Liver (tissue), 9 donors: ENCODE measurements around the gene TGM3. TPM values are rescaled to one million over a fixed set of nuclear protein-coding genes. Genes with fewer than 3 reads are reported as not detected.

Experiments
- DNase-seq: peaks from one replicate; pipeline ENCODE4 v3.0.0-alpha.2; 2017; ENCODE audit warnings: low spot score
- H3K27ac ChIP-seq, 2 donors: one replicate each; pipeline ENCODE4 v1.7.0; 2013; ENCODE audit warnings: inconsistent platforms in 2 of 2, low read length in 2 of 2, control low read depth in 1 of 2, low read depth in 1 of 2, mild to moderate bottlenecking in 1 of 2
- H3K27me3 ChIP-seq, 4 donors: one replicate each; pipeline versions ENCODE4 v1.6.1 to v1.7.0; 2013; ENCODE audit warnings: low read length in 3 of 4, inconsistent platforms in 1 of 4, mild to moderate bottlenecking in 1 of 4, moderate library complexity in 1 of 4; ENCODE audit not compliant: control insufficient read depth in 4 of 4, insufficient read depth in 4 of 4
- H3K36me3 ChIP-seq, 4 donors: one replicate each; pipeline versions ENCODE4 v1.6.1 to v1.7.0; 2013; ENCODE audit warnings: low read length in 3 of 4, mild to moderate bottlenecking in 3 of 4, low read depth in 1 of 4, moderate library complexity in 1 of 4; ENCODE audit not compliant: control insufficient read depth in 4 of 4, insufficient read depth in 3 of 4
- H3K4me1 ChIP-seq, 4 donors: one replicate each; pipeline versions ENCODE4 v1.6.1 to v1.7.0; 2013; ENCODE audit warnings: low read length in 3 of 4, mild to moderate bottlenecking in 3 of 4, moderate library complexity in 1 of 4; ENCODE audit not compliant: control insufficient read depth in 4 of 4, insufficient read depth in 4 of 4
- H3K4me3 ChIP-seq, 3 donors: one replicate each; pipeline versions ENCODE4 v1.6.1 to v1.7.0; 2013; ENCODE audit warnings: low read length in 3 of 3, control low read depth in 1 of 3, low read depth in 1 of 3, mild to moderate bottlenecking in 1 of 3
- H3K9ac ChIP-seq, 2 donors: one replicate each; pipeline ENCODE4 v1.7.0; 2013; ENCODE audit warnings: low read length in 2 of 2, mild to moderate bottlenecking in 2 of 2, moderate library complexity in 2 of 2, control low read depth in 1 of 2, low read depth in 1 of 2
- H3K9me3 ChIP-seq, 4 donors: one replicate each; pipeline versions ENCODE4 v1.6.1 to v1.7.0; 2013; ENCODE audit warnings: low read length in 3 of 4; ENCODE audit not compliant: control insufficient read depth in 4 of 4
- CTCF ChIP-seq: fragments of 150-350 bp; IDR thresholded peaks from 2 replicates; pipeline ENCODE4 v1.5.1; 2017; ENCODE audit warnings: improper control_type of control experiment, low read depth, low read length; ENCODE audit not compliant: missing input control
- EGR1 ChIP-seq, 2 donors: IDR thresholded peaks; 2 replicates each; pipeline ENCODE4 v1.6.1; 2016 to 2018; ENCODE audit warnings: antibody characterized with exemption in 2 of 2, low read depth in 2 of 2
- FOXA1 ChIP-seq: IDR thresholded peaks from 2 replicates; pipeline ENCODE4 v1.6.1; 2016; ENCODE audit warnings: antibody characterized with exemption
- FOXA2 ChIP-seq: IDR thresholded peaks from 2 replicates; pipeline ENCODE4 v1.6.1; 2016; ENCODE audit warnings: antibody characterized with exemption
- GABPA ChIP-seq, 2 donors: IDR thresholded peaks in 1 of 2; conservative IDR thresholded peaks in 1 of 2; 2 replicates each; pipeline ENCODE4 v1.6.1; 2016; ENCODE audit warnings: antibody characterized with exemption in 2 of 2, mild to moderate bottlenecking in 1 of 2, moderate library complexity in 1 of 2
- HNF4A ChIP-seq, 2 donors: conservative IDR thresholded peaks; 2 replicates each; pipeline ENCODE4 v1.6.1; 2016; ENCODE audit warnings: antibody characterized with exemption in 2 of 2, mild to moderate bottlenecking in 2 of 2
- HNF4G ChIP-seq: IDR thresholded peaks from 2 replicates; pipeline ENCODE4 v1.6.1; 2016; ENCODE audit warnings: antibody characterized with exemption
- JUND ChIP-seq, 2 donors: IDR thresholded peaks; 2 replicates each; pipeline ENCODE4 v1.6.1; 2016; ENCODE audit warnings: antibody characterized with exemption in 2 of 2
- MAX ChIP-seq: IDR thresholded peaks from 2 replicates; pipeline ENCODE4 v1.6.1; 2016; ENCODE audit warnings: antibody characterized with exemption
- NR2F2 ChIP-seq: IDR thresholded peaks from 2 replicates; pipeline ENCODE4 v1.6.1; 2016; ENCODE audit warnings: antibody characterized with exemption
- RAD21 ChIP-seq, 2 donors: IDR thresholded peaks; 2 replicates each; pipeline ENCODE4 v1.6.1; 2016; ENCODE audit warnings: antibody characterized with exemption in 2 of 2, mild to moderate bottlenecking in 2 of 2
- RXRA ChIP-seq, 2 donors: IDR thresholded peaks; 2 replicates each; pipeline ENCODE4 v1.6.1; 2017 to 2018; ENCODE audit warnings: antibody characterized with exemption in 2 of 2, mild to moderate bottlenecking in 1 of 2
- SP1 ChIP-seq: IDR thresholded peaks from 2 replicates; pipeline ENCODE4 v1.6.1; 2018; ENCODE audit warnings: antibody characterized with exemption, mild to moderate bottlenecking
- TAF1 ChIP-seq: conservative IDR thresholded peaks from 2 replicates; pipeline ENCODE4 v1.6.1; 2016; ENCODE audit warnings: antibody characterized with exemption, mild to moderate bottlenecking
- YY1 ChIP-seq: IDR thresholded peaks from 2 replicates; pipeline ENCODE4 v1.6.1; 2016; ENCODE audit warnings: antibody characterized with exemption, mild to moderate bottlenecking
- WGBS: extraction: QIAGEN DNeasy Blood & Tissue Kit; methylation state at CpG from one replicate; pipeline ENCODE4 v1.1.7; 2013; 5-methylcytosine and 5-hydroxymethylcytosine counted together
- polyA plus RNA-seq, 2 donors: library from polyadenylated mRNA; stranded (reverse) in 1 of 2; unstranded in 1 of 2; fragments of 200-250 nt in 1 of 2; fragments of >200 nt in 1 of 2; fragmentation: Nextera tagmentation in 1 of 2; extraction: Ambion mirVana in 1 of 2; gene quantifications; one replicate each; pipeline versions ENCODE4 v1.2.1 to v1.2.3, GENCODE V29; 2013 to 2015
- total RNA-seq, 2 donors: library from RNA; depleted of rRNA; stranded (reverse); fragments of >200 nt; gene quantifications; one replicate each; pipeline ENCODE4 v1.2.3, GENCODE V29; 2014
- TF ChIP-seq, protein P1 (sequence below): IDR thresholded peaks from 2 replicates; pipeline ENCODE4 v1.6.1; 2016; ENCODE audit warnings: antibody characterized with exemption
- TF ChIP-seq, protein P2 (sequence below): IDR thresholded peaks from 2 replicates; pipeline ENCODE4 v1.6.1; 2016; ENCODE audit warnings: antibody characterized with exemption
- TF ChIP-seq, protein P3 (sequence below): IDR thresholded peaks from 2 replicates; pipeline ENCODE4 v1.6.1; 2016; ENCODE audit warnings: antibody characterized with exemption, mild to moderate bottlenecking
- donor health status: healthy.
- donor health status: healthy.
- donor health status: healthy.
- donor health status: healthy.
- donor health status: healthy.

The TGM3 gene
- total and polyA plus RNA-seq, 4 donors = 0.05 to 0.28 (median 0.08) TPM; not detected in 1

- TF ChIP-seq, protein P1, sequence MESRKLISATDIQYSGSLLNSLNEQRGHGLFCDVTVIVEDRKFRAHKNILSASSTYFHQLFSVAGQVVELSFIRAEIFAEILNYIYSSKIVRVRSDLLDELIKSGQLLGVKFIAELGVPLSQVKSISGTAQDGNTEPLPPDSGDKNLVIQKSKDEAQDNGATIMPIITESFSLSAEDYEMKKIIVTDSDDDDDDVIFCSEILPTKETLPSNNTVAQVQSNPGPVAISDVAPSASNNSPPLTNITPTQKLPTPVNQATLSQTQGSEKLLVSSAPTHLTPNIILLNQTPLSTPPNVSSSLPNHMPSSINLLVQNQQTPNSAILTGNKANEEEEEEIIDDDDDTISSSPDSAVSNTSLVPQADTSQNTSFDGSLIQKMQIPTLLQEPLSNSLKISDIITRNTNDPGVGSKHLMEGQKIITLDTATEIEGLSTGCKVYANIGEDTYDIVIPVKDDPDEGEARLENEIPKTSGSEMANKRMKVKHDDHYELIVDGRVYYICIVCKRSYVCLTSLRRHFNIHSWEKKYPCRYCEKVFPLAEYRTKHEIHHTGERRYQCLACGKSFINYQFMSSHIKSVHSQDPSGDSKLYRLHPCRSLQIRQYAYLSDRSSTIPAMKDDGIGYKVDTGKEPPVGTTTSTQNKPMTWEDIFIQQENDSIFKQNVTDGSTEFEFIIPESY = no peak
- no peak for TF ChIP-seq EGR1 (IDR thresholded peaks at IDR 0.05; ENCODE audit: low read depth in 2 of 2)
- no peak for TF ChIP-seq JUND (IDR thresholded peaks at IDR 0.05)
Observed at GRCh38 chr20:2285193-2285592, 10.6 kb upstream of the TGM3 start (continued).

- WGBS = 92% methylated on average over 4 of the region's 4 CpGs
- H3K36me3 ChIP-seq = no peaks in the 10 kb centered on the region
- H3K9me3 ChIP-seq = no peaks in the 10 kb centered on the region
- H3K27me3 ChIP-seq = no peaks in the 10 kb centered on the region
- no peak for TF ChIP-seq NR2F2
- TF ChIP-seq, protein P2, sequence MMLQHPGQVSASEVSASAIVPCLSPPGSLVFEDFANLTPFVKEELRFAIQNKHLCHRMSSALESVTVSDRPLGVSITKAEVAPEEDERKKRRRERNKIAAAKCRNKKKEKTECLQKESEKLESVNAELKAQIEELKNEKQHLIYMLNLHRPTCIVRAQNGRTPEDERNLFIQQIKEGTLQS = no peak
- no peak for TF ChIP-seq HNF4A (conservative IDR thresholded peaks at IDR 0.05)
- no peak for TF ChIP-seq MAX
- no peak for TF ChIP-seq GABPA (IDR thresholded peaks at IDR 0.05 in 1 of 2, conservative IDR thresholded peaks at IDR 0.05 in 1 of 2)
- TF ChIP-seq YY1 = no peak
- TF ChIP-seq RXRA (IDR thresholded peaks at IDR 0.05) = no peak
- no peak for TF ChIP-seq SP1
- no peak for TF ChIP-seq CTCF
- no peak for TF ChIP-seq FOXA1
- TF ChIP-seq, protein P3, sequence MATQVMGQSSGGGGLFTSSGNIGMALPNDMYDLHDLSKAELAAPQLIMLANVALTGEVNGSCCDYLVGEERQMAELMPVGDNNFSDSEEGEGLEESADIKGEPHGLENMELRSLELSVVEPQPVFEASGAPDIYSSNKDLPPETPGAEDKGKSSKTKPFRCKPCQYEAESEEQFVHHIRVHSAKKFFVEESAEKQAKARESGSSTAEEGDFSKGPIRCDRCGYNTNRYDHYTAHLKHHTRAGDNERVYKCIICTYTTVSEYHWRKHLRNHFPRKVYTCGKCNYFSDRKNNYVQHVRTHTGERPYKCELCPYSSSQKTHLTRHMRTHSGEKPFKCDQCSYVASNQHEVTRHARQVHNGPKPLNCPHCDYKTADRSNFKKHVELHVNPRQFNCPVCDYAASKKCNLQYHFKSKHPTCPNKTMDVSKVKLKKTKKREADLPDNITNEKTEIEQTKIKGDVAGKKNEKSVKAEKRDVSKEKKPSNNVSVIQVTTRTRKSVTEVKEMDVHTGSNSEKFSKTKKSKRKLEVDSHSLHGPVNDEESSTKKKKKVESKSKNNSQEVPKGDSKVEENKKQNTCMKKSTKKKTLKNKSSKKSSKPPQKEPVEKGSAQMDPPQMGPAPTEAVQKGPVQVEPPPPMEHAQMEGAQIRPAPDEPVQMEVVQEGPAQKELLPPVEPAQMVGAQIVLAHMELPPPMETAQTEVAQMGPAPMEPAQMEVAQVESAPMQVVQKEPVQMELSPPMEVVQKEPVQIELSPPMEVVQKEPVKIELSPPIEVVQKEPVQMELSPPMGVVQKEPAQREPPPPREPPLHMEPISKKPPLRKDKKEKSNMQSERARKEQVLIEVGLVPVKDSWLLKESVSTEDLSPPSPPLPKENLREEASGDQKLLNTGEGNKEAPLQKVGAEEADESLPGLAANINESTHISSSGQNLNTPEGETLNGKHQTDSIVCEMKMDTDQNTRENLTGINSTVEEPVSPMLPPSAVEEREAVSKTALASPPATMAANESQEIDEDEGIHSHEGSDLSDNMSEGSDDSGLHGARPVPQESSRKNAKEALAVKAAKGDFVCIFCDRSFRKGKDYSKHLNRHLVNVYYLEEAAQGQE = no peak
- TF ChIP-seq FOXA2 = no peak
- no peak for TF ChIP-seq HNF4G
- TF ChIP-seq, protein P1 = no peak
- no peak for TF ChIP-seq RAD21 (IDR thresholded peaks at IDR 0.05)
- TF ChIP-seq EGR1 (IDR thresholded peaks at IDR 0.05; ENCODE audit: low read depth in 2 of 2) = no peak
- TF ChIP-seq TAF1 = no peak
- no peak for TF ChIP-seq JUND (IDR thresholded peaks at IDR 0.05)
- H3K27ac ChIP-seq = no peak overlapping the region
- no peaks in the 10 kb centered on the region for H3K4me1 ChIP-seq
- no peak overlapping the region for H3K9ac ChIP-seq
- H3K4me3 ChIP-seq = no peak overlapping the region
- no peak for DNase-seq
Observed at GRCh38 chr20:2285613-2286012, 10.2 kb upstream of the TGM3 start.
